HEK293 (cell line): ENCODE measurements around the gene STARD3.
"Not testable (repeated sequence)": the region's sequence is repeated elsewhere in the genome, so short reads cannot be mapped to it uniquely, and the experiment has no call there.

Source experiments
- CTCF ChIA-PET: fragments of 350-600 bp; formaldehyde crosslinking; extraction: SDS; loops from one replicate; lab custom pipeline; 2021; ENCODE audit warnings: antibody characterized with exemption; lab: Yijun Ruan, JAX
- POLR2A ChIA-PET: fragments of 300-600 bp; formaldehyde crosslinking; extraction: SDS; loops from one replicate; lab custom pipeline; 2020; ENCODE audit warnings: antibody characterized with exemption, inconsistent platforms; lab: Yijun Ruan, JAX
- H3K27ac ChIP-seq: fragments of 200-500 bp; sonication (Bioruptor generic); 2 replicates; pipeline ENCODE4 v1.5.1; 2014; ENCODE audit warnings: low read depth, low read length, control low read depth, inconsistent platforms; ENCODE audit errors: extremely low read depth
- H3K36me3 ChIP-seq, 2 experiments: fragments of 200-500 bp in 1 of 2; sonication (Bioruptor generic) in 1 of 2; 1 replicate in 1 of 2; 2 replicates in 1 of 2; pipeline ENCODE4 v1.5.1; 2014 to 2017; ENCODE audit warnings: inconsistent platforms in 2 of 2, low read length in 2 of 2; ENCODE audit not compliant: control insufficient read depth in 2 of 2, insufficient read depth in 1 of 2
- H3K4me1 ChIP-seq: fragments of 200-500 bp; sonication (Bioruptor generic); 2 replicates; pipeline ENCODE4 v1.5.1; 2014; ENCODE audit warnings: mild to moderate bottlenecking, low read length, inconsistent platforms; ENCODE audit not compliant: control insufficient read depth, insufficient read depth
- H3K4me3 ChIP-seq: 2 replicates; pipeline ENCODE4 v1.5.1; 2011; ENCODE audit warnings: low read depth, mild to moderate bottlenecking, control low read depth, low read length, moderate library complexity
- H3K9me3 ChIP-seq: fragments of 200-500 bp; sonication (Bioruptor generic); 2 replicates; pipeline ENCODE4 v1.5.1; 2014; ENCODE audit warnings: low read depth, low read length, inconsistent platforms; ENCODE audit not compliant: control insufficient read depth, insufficient read depth
- RBAK ChIP-seq: fragments of 450-650 bp; formaldehyde crosslinking; IDR thresholded peaks from 2 replicates; pipeline ENCODE4 v1.5.1; 2016; ENCODE audit warnings: missing biosample characterization, missing genetic modification characterization
- REST ChIP-seq: fragments of 450-650 bp; formaldehyde crosslinking; IDR thresholded peaks from 2 replicates; pipeline ENCODE4 v1.5.1; 2016; ENCODE audit warnings: missing biosample characterization, missing genetic modification characterization
- ZNF146 ChIP-seq: fragments of 450-650 bp; formaldehyde crosslinking; IDR thresholded peaks from 2 replicates; pipeline ENCODE4 v1.5.1; 2016; ENCODE audit warnings: missing biosample characterization, missing genetic modification characterization
- ZNF514 ChIP-seq: fragments of 450-650 bp; formaldehyde crosslinking; IDR thresholded peaks from 2 replicates; pipeline ENCODE4 v1.5.1; 2016; ENCODE audit warnings: missing biosample characterization, missing genetic modification characterization
- ZNF555 ChIP-seq: fragments of 450-650 bp; formaldehyde crosslinking; conservative IDR thresholded peaks from 2 replicates; pipeline ENCODE4 v1.5.1; 2017; ENCODE audit warnings: missing biosample characterization, mild to moderate bottlenecking, missing genetic modification characterization, inconsistent platforms
- TF ChIP-seq, protein P1 (sequence below): fragments of 450-650 bp; formaldehyde crosslinking; IDR thresholded peaks from 2 replicates; pipeline ENCODE4 v1.5.1; 2016; ENCODE audit warnings: missing biosample characterization, missing genetic modification characterization
- TF ChIP-seq, protein P2 (sequence below): fragments of 450-650 bp; formaldehyde crosslinking; IDR thresholded peaks from 2 replicates; pipeline ENCODE4 v1.5.1; 2017; ENCODE audit warnings: missing biosample characterization, missing genetic modification characterization
- TF ChIP-seq, protein P3 (sequence below): fragments of 450-650 bp; formaldehyde crosslinking; optimal IDR thresholded peaks from 2 replicates; pipeline ENCODE3; 2016; ENCODE audit warnings: missing biosample characterization, mild to moderate bottlenecking, missing genetic modification characterization

STARD3 gene

GRCh38 chr17:39636927-39637736 is at the start of gene STARD3 (continued):
- TF ChIP-seq, protein P1, sequence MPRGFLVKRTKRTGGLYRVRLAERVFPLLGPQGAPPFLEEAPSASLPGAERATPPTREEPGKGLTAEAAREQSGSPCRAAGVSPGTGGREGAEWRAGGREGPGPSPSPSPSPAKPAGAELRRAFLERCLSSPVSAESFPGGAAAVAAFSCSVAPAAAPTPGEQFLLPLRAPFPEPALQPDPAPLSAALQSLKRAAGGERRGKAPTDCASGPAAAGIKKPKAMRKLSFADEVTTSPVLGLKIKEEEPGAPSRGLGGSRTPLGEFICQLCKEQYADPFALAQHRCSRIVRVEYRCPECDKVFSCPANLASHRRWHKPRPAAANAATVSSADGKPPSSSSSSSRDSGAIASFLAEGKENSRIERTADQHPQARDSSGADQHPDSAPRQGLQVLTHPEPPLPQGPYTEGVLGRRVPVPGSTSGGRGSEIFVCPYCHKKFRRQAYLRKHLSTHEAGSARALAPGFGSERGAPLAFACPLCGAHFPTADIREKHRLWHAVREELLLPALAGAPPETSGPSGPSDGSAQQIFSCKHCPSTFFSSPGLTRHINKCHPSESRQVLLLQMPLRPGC: peak; percentile 62

- POLR2A ChIA-PET, H3K9me3 ChIP-seq, H3K4me1 ChIP-seq, H3K36me3 ChIP-seq, H3K27ac ChIP-seq, H3K4me3 ChIP-seq: not testable (repeated sequence)
- CTCF ChIA-PET: interaction anchor here (0.6 kb wide), 1 partner anchor 222 kb away, joined by 3 read pairs; no protein-coding TSS in a partner anchor
- TF ChIP-seq, protein P2, sequence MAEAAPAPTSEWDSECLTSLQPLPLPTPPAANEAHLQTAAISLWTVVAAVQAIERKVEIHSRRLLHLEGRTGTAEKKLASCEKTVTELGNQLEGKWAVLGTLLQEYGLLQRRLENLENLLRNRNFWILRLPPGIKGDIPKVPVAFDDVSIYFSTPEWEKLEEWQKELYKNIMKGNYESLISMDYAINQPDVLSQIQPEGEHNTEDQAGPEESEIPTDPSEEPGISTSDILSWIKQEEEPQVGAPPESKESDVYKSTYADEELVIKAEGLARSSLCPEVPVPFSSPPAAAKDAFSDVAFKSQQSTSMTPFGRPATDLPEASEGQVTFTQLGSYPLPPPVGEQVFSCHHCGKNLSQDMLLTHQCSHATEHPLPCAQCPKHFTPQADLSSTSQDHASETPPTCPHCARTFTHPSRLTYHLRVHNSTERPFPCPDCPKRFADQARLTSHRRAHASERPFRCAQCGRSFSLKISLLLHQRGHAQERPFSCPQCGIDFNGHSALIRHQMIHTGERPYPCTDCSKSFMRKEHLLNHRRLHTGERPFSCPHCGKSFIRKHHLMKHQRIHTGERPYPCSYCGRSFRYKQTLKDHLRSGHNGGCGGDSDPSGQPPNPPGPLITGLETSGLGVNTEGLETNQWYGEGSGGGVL (tag by site-specific recombination): peak; percentile 57
- TF ChIP-seq ZNF146 (tag by site-specific recombination): peak; percentile 39; the same call in 1 of the 2 replicates
These were observed 46.8 kb upstream of the STARD3 start for GRCh38 chr17:39590180-39590579.

DNA sequence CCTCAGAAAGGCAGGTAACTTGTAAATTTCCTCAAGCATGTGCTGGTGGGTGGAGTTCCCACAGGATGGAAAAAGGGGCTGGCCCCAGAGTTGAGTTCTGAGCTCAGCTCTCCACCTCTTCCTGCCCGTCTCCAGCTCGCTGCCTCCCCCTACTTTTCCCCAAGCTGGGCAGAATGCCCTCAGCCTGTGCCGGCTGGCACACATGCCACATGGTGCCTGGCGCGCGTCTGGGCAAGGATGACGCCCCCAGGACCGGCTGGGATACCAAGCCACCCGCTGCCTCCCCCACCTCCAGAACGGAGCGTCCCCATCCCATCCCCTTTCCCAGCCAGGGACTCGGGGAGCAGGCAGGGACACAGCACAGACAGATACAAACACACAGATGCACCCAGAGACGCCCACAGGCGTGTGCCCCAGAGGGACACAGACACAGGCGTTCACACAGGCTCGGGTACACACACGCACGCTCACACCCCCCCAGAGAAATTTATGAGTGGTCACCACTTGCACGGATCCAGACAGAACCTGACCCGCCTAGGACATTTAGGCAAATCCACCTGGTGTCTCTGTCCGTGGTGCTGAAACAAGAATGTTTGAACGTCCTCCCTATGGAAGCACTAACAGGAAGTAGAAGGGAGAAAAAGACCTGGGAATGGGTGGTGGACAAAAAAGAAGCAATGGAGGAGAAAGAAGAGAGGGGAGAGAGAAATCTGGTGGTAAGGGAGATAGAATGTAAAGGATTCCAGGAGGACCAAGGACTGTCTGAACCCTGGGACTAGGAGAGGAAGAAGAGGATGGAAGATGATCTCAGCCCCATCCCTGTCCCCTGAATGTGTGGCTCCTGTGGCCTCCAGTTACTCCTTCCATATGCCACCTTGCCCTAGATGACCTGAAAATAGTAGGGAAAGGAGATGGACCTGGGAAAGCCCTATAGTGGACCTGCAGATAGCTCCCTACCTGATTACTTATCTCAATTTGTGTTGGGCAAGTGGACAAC is 44.7 kb upstream of the STARD3 start:
- ChIA-PET POLR2A (interaction anchor here (0.6 kb wide), 1 partner anchor 8 kb away, joined by 4 read pairs; no protein-coding TSS in a partner anchor), CTCF (no interaction called here)
- H3K36me3 ChIP-seq: no peaks in the 10 kb centered on the region
- TF ChIP-seq ZNF555 (tag by site-specific recombination) (no peak), REST (tag by site-specific recombination) (peak; percentile 98), RBAK (tag by site-specific recombination) (no peak), ZNF514 (tag by site-specific recombination) (no peak)
- TF ChIP-seq, protein P3, sequence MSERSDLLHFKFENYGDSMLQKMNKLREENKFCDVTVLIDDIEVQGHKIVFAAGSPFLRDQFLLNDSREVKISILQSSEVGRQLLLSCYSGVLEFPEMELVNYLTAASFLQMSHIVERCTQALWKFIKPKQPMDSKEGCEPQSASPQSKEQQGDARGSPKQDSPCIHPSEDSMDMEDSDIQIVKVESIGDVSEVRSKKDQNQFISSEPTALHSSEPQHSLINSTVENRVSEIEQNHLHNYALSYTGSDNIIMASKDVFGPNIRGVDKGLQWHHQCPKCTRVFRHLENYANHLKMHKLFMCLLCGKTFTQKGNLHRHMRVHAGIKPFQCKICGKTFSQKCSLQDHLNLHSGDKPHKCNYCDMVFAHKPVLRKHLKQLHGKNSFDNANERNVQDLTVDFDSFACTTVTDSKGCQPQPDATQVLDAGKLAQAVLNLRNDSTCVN (tag by site-specific recombination): peak; percentile 12
- TF ChIP-seq, all 188 proteins: peak for 2
- H3K4me1 ChIP-seq: no peaks in the 10 kb centered on the region
- no peak overlapping the region for H3K4me3 ChIP-seq
- H3K9me3 ChIP-seq: no peaks in the 10 kb centered on the region
- H3K27ac ChIP-seq: no peak overlapping the region
